Measurements from ENCODE around the gene LPO. TPM values are rescaled to one million over a fixed set of nuclear protein-coding genes. Genes with fewer than 3 reads are reported as not detected.

LPO gene
- total and polyA plus RNA-seq, 10 of the 15 experiments (the other 5 are each of a cell fraction or from before 2014, with no cell fraction given), result 0.03 to 0.11 (median 0.06) TPM; not detected in 7

- in situ Hi-C loops (cut with MboI) (no loop called here), intact Hi-C loops (cut with micrococcal nuclease; ENCODE audit: unreplicated experiment) (no loop called here)
- Histone ChIP-seq H4K20me1 (ENCODE audit: control insufficient read depth, insufficient read depth) (no peaks in the 10 kb centered on the region), H3K36me3 (ENCODE audit: control insufficient read depth in 2 of 2, insufficient read depth in 2 of 2, low read length in 1 of 2) (no peaks in the 10 kb centered on the region), H3K4me3 (no peak overlapping the region), H3K4me2 (ENCODE audit: control insufficient read depth, insufficient read depth) (no peak overlapping the region), H2AFZ (ENCODE audit: control insufficient read depth, low read depth, low read length) (no peak overlapping the region), H3K4me1 (ENCODE audit: control insufficient read depth, insufficient read depth, low read length) (peaks cover 3% of the 10 kb centered on the region), H3K9ac (ENCODE audit: control insufficient read depth, insufficient read depth, low read length) (no peak overlapping the region), H3K27ac (ENCODE audit: control insufficient read depth, insufficient read depth) (no peak overlapping the region), H3K9me3 (replicated peaks; ENCODE audit: control insufficient read depth, insufficient read depth, low read length) (no peaks in the 10 kb centered on the region), H3K27me3 (replicated peaks in 1 of 2; ENCODE audit: control insufficient read depth in 2 of 2, insufficient read depth in 2 of 2, low read length in 1 of 2) (peaks cover 0 to 4% of the 10 kb centered on the region in 2 experiments; a peak in 2 of 4 replicates), H3K79me2 (ENCODE audit: control insufficient read depth, insufficient read depth, low read length) (no peaks in the 10 kb centered on the region)
- TF ChIP-seq MYB (IDR thresholded peaks at IDR 0.05; ENCODE audit: borderline replicate concordance, low read depth, low read length), result no peak
- no peak for TF ChIP-seq E2F4 (IDR thresholded peaks at IDR 0.05; ENCODE audit: low read depth, low read length)
- TF ChIP-seq POLR2AphosphoS2 (IDR thresholded peaks at IDR 0.05; ENCODE audit: low read depth, low read length), result no peak
- TF ChIP-seq SREBF1 (IDR thresholded peaks at IDR 0.05; ENCODE audit: low read length), result no peak
- no peak for TF ChIP-seq MXI1 (IDR thresholded peaks at IDR 0.05; ENCODE audit: low read depth, low read length)
- no peak for TF ChIP-seq BCL11A (IDR thresholded peaks at IDR 0.05; ENCODE audit: low read depth, low read length)
- no peak for TF ChIP-seq STAT3 (IDR thresholded peaks at IDR 0.05; ENCODE audit: low read depth, low read length)
- no peak for TF ChIP-seq CREM (IDR thresholded peaks at IDR 0.05; ENCODE audit: low read depth)
- TF ChIP-seq PRDM15 (CRISPR knock-in tag; IDR thresholded peaks at IDR 0.05), result no peak
- no peak for TF ChIP-seq NFYB (IDR thresholded peaks at IDR 0.05; ENCODE audit: insufficient read depth, low read depth, low read length)
- no peak for TF ChIP-seq CHD4 (IDR thresholded peaks at IDR 0.05)
- SMC1A ChIA-PET (ENCODE audit: uncharacterized antibody, unreplicated experiment), result no interaction called here
- POLR2A ChIA-PET, result no interaction called here
- DNase-seq (ENCODE audit: low read depth, low spot score) (no peak), ATAC-seq (no peak), FAIRE-seq (no peak)
- RAD21 ChIA-PET (ENCODE audit: unreplicated experiment), result no interaction called here
- 46% methylated on average over 5 of the region's 5 CpGs for WGBS (ENCODE audit: insufficient coverage, insufficient replicate concordance, low lambda C conversion rate, missing lambda C conversion rate)
- no TSS peak for BruUV-seq (replicated peaks)
- CTCF ChIA-PET, result interaction anchor here (0.6 kb wide), 1 partner anchor 824 kb away, joined by 3 read pairs; no protein-coding TSS in a partner anchor
These were observed 42.8 kb upstream of the LPO start for GRCh38 chr17:58195518-58196123.

Data from GM12878 (cell line).